HCT116 (cell line): ENCODE results near the gene SMYD3. TPM values are rescaled to one million over a fixed set of nuclear protein-coding genes. Genes with fewer than 3 reads are reported as not detected.

Experiments used
- ATAC-seq: fragments of 200-7000 bp; cut with Tn5 transposase; 2 replicates; pipeline ENCODE4 v1.9.1; 2020; ENCODE audit warnings: mild to moderate bottlenecking, moderate library complexity
- BruUV-seq: library from RNA; stranded (reverse); fragments of 400-500 nt; replicated peaks from 2 replicates; lab custom pipeline; 2021; lab: Mats Ljungman, UMichigan
- CTCF ChIA-PET: fragments of 300-600 bp; sonication (Branson Sonifier 250); formaldehyde crosslinking; loops from one replicate; lab custom pipeline; 2021; ENCODE audit warnings: antibody characterized with exemption; lab: Charles Lee
- POLR2A ChIA-PET: fragments of 300-600, 350-600 bp; sonication (Branson Sonifier 250); formaldehyde crosslinking; loops from one replicate; lab custom pipeline; 2021; ENCODE audit warnings: antibody characterized with exemption; lab: Charles Lee
- RAD21 ChIA-PET, 2 experiments: fragments of 300-600 bp; sonication (Branson Sonifier 250); formaldehyde crosslinking; loops; one replicate each; lab custom pipeline; 2023; ENCODE audit warnings: low total read pairs in 2 of 2; ENCODE audit not compliant: uncharacterized antibody in 2 of 2, unreplicated experiment in 2 of 2, low non-redundant PET in 1 of 2; lab: Charles Lee
- DNase-seq: peaks from one replicate; pipeline ENCODE4 v3.0.0-alpha.2; 2010; ENCODE audit warnings: low read depth, low spot score
- H2AFZ ChIP-seq: fragments of 200-600 bp; shearing (Covaris generic), sonication (generic); 2 replicates; pipeline ENCODE4 v1.6.1; 2017; ENCODE audit warnings: low read depth, mixed run types, mixed read lengths, antibody characterized with exemption, low read length; ENCODE audit not compliant: poor library complexity, severe bottlenecking
- H3K27ac ChIP-seq: 2 replicates; pipeline ENCODE4 v1.5.1; 2012; ENCODE audit warnings: low read depth, low read length
- H3K27me3 ChIP-seq: fragments of 200-600 bp; sonication (generic); 2 replicates; pipeline ENCODE4 v1.6.1; 2016; ENCODE audit warnings: mixed run types, low read length, mixed read lengths; ENCODE audit not compliant: insufficient read depth
- H3K36me3 ChIP-seq, 2 experiments: fragments of 200-500 bp in 1 of 2; fragments of 200-600 bp in 1 of 2; sonication (Bioruptor generic) in 1 of 2; sonication (generic) in 1 of 2; 2 replicates each; pipeline versions ENCODE4 v1.5.1 to v1.6.1; 2014 to 2016; ENCODE audit warnings: low read length in 2 of 2, inconsistent platforms in 1 of 2, mixed read lengths in 1 of 2, mixed run types in 1 of 2; ENCODE audit not compliant: insufficient read depth in 2 of 2, control insufficient read depth in 1 of 2
- H3K4me1 ChIP-seq, 2 experiments: fragments of 200-600 bp in 1 of 2; sonication (generic) in 1 of 2; 2 replicates each; pipeline versions ENCODE4 v1.5.1 to v1.6.1; 2012 to 2017; ENCODE audit warnings: low read length in 2 of 2, inconsistent platforms in 1 of 2, mild to moderate bottlenecking in 1 of 2, mixed read lengths in 1 of 2, mixed run types in 1 of 2, moderate library complexity in 1 of 2; ENCODE audit not compliant: insufficient read depth in 2 of 2, control insufficient read depth in 1 of 2
- H3K4me2 ChIP-seq: fragments of 200-600 bp; sonication (generic); 2 replicates; pipeline ENCODE4 v1.6.1; 2017; ENCODE audit warnings: mixed run types, low read length, mixed read lengths
- H3K4me3 ChIP-seq, 2 experiments: fragments of 200-600 bp in 1 of 2; sonication (generic) in 1 of 2; replicated peaks in 1 of 2; 2 replicates each; pipeline ENCODE4 v1.5.1; 2011 to 2016; ENCODE audit warnings: low read length in 2 of 2, control low read depth in 1 of 2, low read depth in 1 of 2, mild to moderate bottlenecking in 1 of 2, mixed read lengths in 1 of 2, mixed run types in 1 of 2
- H3K79me2 ChIP-seq: fragments of 200-600 bp; sonication (generic); 2 replicates; pipeline ENCODE4 v1.6.1; 2017; ENCODE audit warnings: mild to moderate bottlenecking, mixed run types, low read length, moderate library complexity, mixed read lengths; ENCODE audit not compliant: insufficient read depth
- H3K9ac ChIP-seq: fragments of 200-600 bp; sonication (generic); 2 replicates; pipeline ENCODE4 v1.6.1; 2016; ENCODE audit warnings: low read length, mixed read lengths
- H3K9me2 ChIP-seq: fragments of 200-600 bp; sonication (generic), shearing (Covaris generic); 2 replicates; pipeline ENCODE4 v1.6.1; 2017; ENCODE audit warnings: mixed run types, mild to moderate bottlenecking, moderate library complexity; ENCODE audit not compliant: insufficient read depth
- H3K9me3 ChIP-seq, 2 experiments: fragments of 200-500 bp in 1 of 2; fragments of 200-600 bp in 1 of 2; sonication (Bioruptor generic) in 1 of 2; sonication (generic) in 1 of 2; 2 replicates each; pipeline ENCODE4 v1.6.1; 2014 to 2017; ENCODE audit warnings: low read length in 2 of 2, mixed read lengths in 2 of 2, inconsistent platforms in 1 of 2, low read depth in 1 of 2, mild to moderate bottlenecking in 1 of 2, mixed run types in 1 of 2, moderate library complexity in 1 of 2; ENCODE audit not compliant: control insufficient read depth in 1 of 2, insufficient read depth in 1 of 2
- H4K20me1 ChIP-seq: fragments of 200-600 bp; sonication (generic), shearing (Covaris generic); 2 replicates; pipeline ENCODE4 v1.6.1; 2017; ENCODE audit warnings: mixed run types, mild to moderate bottlenecking, moderate library complexity; ENCODE audit not compliant: insufficient read depth
- ATF3 ChIP-seq: IDR thresholded peaks from 2 replicates; pipeline ENCODE4 v1.6.1; 2012
- CTCF ChIP-seq, 3 experiments: fragments of 200-600 bp in 1 of 3; sonication (generic) in 1 of 3; IDR thresholded peaks in 2 of 3; conservative IDR thresholded peaks in 1 of 3; 2 replicates each; pipeline ENCODE4 v1.5.1; 2012 to 2017; ENCODE audit warnings: low read depth in 2 of 3, low read length in 2 of 3, antibody characterized with exemption in 1 of 3, borderline replicate concordance in 1 of 3, control low read depth in 1 of 3, mild to moderate bottlenecking in 1 of 3, mixed read lengths in 1 of 3, mixed run types in 1 of 3, moderate library complexity in 1 of 3; ENCODE audit not compliant: insufficient read depth in 1 of 3
- EGR1 ChIP-seq: IDR thresholded peaks from 2 replicates; pipeline ENCODE4 v1.6.1; 2012; ENCODE audit warnings: low read depth
- EZH2phosphoT487 ChIP-seq: fragments of 200-600 bp; IDR thresholded peaks from 2 replicates; pipeline ENCODE4 v1.6.1; 2018; ENCODE audit warnings: antibody characterized with exemption, borderline replicate concordance
- FOSL1 ChIP-seq: IDR thresholded peaks from 2 replicates; pipeline ENCODE4 v1.6.1; 2012; ENCODE audit warnings: low read depth
- MAX ChIP-seq: IDR thresholded peaks from 2 replicates; pipeline ENCODE4 v1.6.1; 2012
- POLR2A ChIP-seq: IDR thresholded peaks from 2 replicates; pipeline ENCODE4 v1.7.0; 2011; ENCODE audit warnings: borderline replicate concordance; ENCODE audit not compliant: insufficient read depth, insufficient read length; ENCODE audit errors: extremely low read depth
- POLR2AphosphoS5 ChIP-seq: IDR thresholded peaks from 2 replicates; pipeline ENCODE4 v1.6.1; 2011; ENCODE audit warnings: mild to moderate bottlenecking, low read depth, low read length, moderate library complexity
- RAD21 ChIP-seq: IDR thresholded peaks from 2 replicates; pipeline ENCODE4 v1.6.1; 2012; ENCODE audit warnings: low read depth, mild to moderate bottlenecking
- REST ChIP-seq: IDR thresholded peaks from 2 replicates; pipeline ENCODE4 v1.6.1; 2012; ENCODE audit warnings: low read depth
- YY1 ChIP-seq: IDR thresholded peaks from 2 replicates; pipeline ENCODE4 v1.6.1; 2011; ENCODE audit warnings: low read length, low read depth, moderate library complexity, mild to moderate bottlenecking; ENCODE audit not compliant: insufficient replicate concordance; ENCODE audit errors: extremely low read depth
- ZBTB33 ChIP-seq: IDR thresholded peaks from 2 replicates; pipeline ENCODE4 v1.6.1; 2011; ENCODE audit warnings: mild to moderate bottlenecking, low read length, moderate library complexity; ENCODE audit not compliant: insufficient replicate concordance; ENCODE audit errors: extremely low read depth
- ZFX ChIP-seq: fragments of 450-650 bp; IDR thresholded peaks from 2 replicates; pipeline ENCODE4 v1.6.1; 2017
- intact Hi-C: fragments of 100-400 bp; cut with micrococcal nuclease; formaldehyde crosslinking; loops from 2 replicates; pipeline ENCODE4 v1.10.0; 2022
- total RNA-seq: library from RNA; stranded (reverse); gene quantifications from one replicate; pipeline ENCODE4 v1.2.1, GENCODE V29; 2021; ENCODE audit not compliant: unreplicated experiment

SMYD3 gene
- total RNA-seq, 1 experiment from 2014 or later, result 33.6 TPM

- ChIA-PET CTCF (no interaction called here), POLR2A (no interaction called here), RAD21 (no interaction called here)
- ATAC-seq, result no peak
- H3K4me3 ChIP-seq, result no peak overlapping the region
- H3K9ac ChIP-seq, result no peak overlapping the region
- TF ChIP-seq POLR2A (no peak), POLR2AphosphoS5 (no peak), ZBTB33 (no peak), ZFX (no peak), ATF3 (no peak), EZH2phosphoT487 (no peak), EGR1 (no peak), YY1 (no peak), REST (no peak), MAX (no peak), FOSL1 (no peak), RAD21 (no peak), CTCF (IDR thresholded peaks at IDR 0.05 in 2 of 3, conservative IDR thresholded peaks at IDR 0.05 in 1 of 3; ENCODE audit: borderline replicate concordance in 1 of 3, insufficient read depth in 1 of 3, low read depth in 2 of 3, low read length in 2 of 3) (no peak; a peak in 1 of 6 replicates)
- no peak overlapping the region for H3K4me2 ChIP-seq
- H3K9me3 ChIP-seq, result no peaks in the 10 kb centered on the region; a peak in 1 of 4 replicates
- H3K79me2 ChIP-seq, result no peaks in the 10 kb centered on the region
- H2AFZ ChIP-seq, result no peak overlapping the region
- DNase-seq, result no peak
- H3K4me1 ChIP-seq, result no peaks in the 10 kb centered on the region
- no peaks in the 10 kb centered on the region for H3K27me3 ChIP-seq
- H3K9me2 ChIP-seq, result no peaks in the 10 kb centered on the region
- BruUV-seq, result no TSS peak
- no peaks in the 10 kb centered on the region for H4K20me1 ChIP-seq
- intact Hi-C loops, result no loop called here
- no peak overlapping the region for H3K27ac ChIP-seq
- no peaks in the 10 kb centered on the region for H3K36me3 ChIP-seq
These were observed 89.1 kb downstream of the SMYD3 start for GRCh38 chr1:246417813-246418564.
